H1 (cell line): ENCODE measurements around the gene PLA2G15. TPM values are rescaled to one million over a fixed set of nuclear protein-coding genes. Genes with fewer than 3 reads are reported as not detected.

Experiments
- CTCF ChIA-PET: fragments of 300-600 bp; sonication (Branson Sonifier 250); formaldehyde crosslinking; loops from one replicate; lab custom pipeline; 2021; ENCODE audit not compliant: partially characterized antibody; lab: Charles Lee
- POLR2A ChIA-PET: fragments of 300-600 bp; sonication (Branson Sonifier 250); formaldehyde crosslinking; loops from one replicate; lab custom pipeline; 2021; ENCODE audit warnings: inconsistent platforms; ENCODE audit not compliant: partially characterized antibody; lab: Charles Lee
- DNase-seq, 2 experiments: peaks; one replicate each; pipeline versions ENCODE4 v3.0.0 to v3.0.0-alpha.2; 2010 to 2022; ENCODE audit warnings: low spot score in 2 of 2, low read depth in 1 of 2, mixed read lengths in 1 of 2
- FAIRE-seq: peaks from 2 replicates; lab custom pipeline; 2011; peaks lifted over from hg19 to GRCh38; lab: Jason Lieb, UNC
- H2AFZ ChIP-seq: 2 replicates; pipeline ENCODE4 v1.8.1; 2012; ENCODE audit warnings: low read length, inconsistent platforms
- H2AK5ac ChIP-seq: 2 replicates; pipeline ENCODE4 v1.6.1; 2013; ENCODE audit warnings: low read depth, low read length
- H2BK120ac ChIP-seq: replicated peaks from 2 replicates; pipeline ENCODE3; 2013; ENCODE audit warnings: low read depth, low read length, inconsistent platforms
- H2BK12ac ChIP-seq: 2 replicates; pipeline ENCODE4 v1.6.1; 2013; ENCODE audit warnings: low read depth, low read length
- H2BK15ac ChIP-seq: 2 replicates; pipeline ENCODE4 v1.6.1; 2013; ENCODE audit warnings: low read length
- H2BK20ac ChIP-seq: 2 replicates; pipeline ENCODE4 v1.6.1; 2013; ENCODE audit warnings: low read length
- H2BK5ac ChIP-seq: 2 replicates; pipeline ENCODE4 v1.6.1; 2013; ENCODE audit warnings: low read depth, low read length
- H3K14ac ChIP-seq: 2 replicates; pipeline ENCODE4 v1.6.1; 2013; ENCODE audit warnings: inconsistent platforms; ENCODE audit not compliant: insufficient read length
- H3K18ac ChIP-seq: 2 replicates; pipeline ENCODE4 v1.6.1; 2013; ENCODE audit warnings: low read length; ENCODE audit errors: extremely low read depth
- H3K23ac ChIP-seq: 2 replicates; pipeline ENCODE4 v1.6.1; 2013; ENCODE audit warnings: inconsistent platforms; ENCODE audit not compliant: insufficient read length
- H3K23me2 ChIP-seq: 2 replicates; pipeline ENCODE4 v1.6.1; 2013; ENCODE audit warnings: low read depth, low read length
- H3K27ac ChIP-seq: 2 replicates; pipeline ENCODE4 v1.6.1; 2011; ENCODE audit warnings: low read depth, low read length, inconsistent platforms
- H3K27me3 ChIP-seq, 4 experiments: replicated peaks in 1 of 4; 1 replicate in 1 of 4; 2 replicates in 3 of 4; pipeline versions ENCODE4 v1.6.1 to v1.8.1; 2011 to 2013; ENCODE audit warnings: low read length in 3 of 4, mild to moderate bottlenecking in 3 of 4, inconsistent platforms in 2 of 4, mixed read lengths in 2 of 4, moderate library complexity in 1 of 4; ENCODE audit not compliant: control insufficient read depth in 3 of 4, insufficient read depth in 3 of 4; ENCODE audit errors: extremely low read depth in 1 of 4
- H3K36me3 ChIP-seq, 4 experiments: 2 replicates each; pipeline versions ENCODE4 v1.6.1 to v1.8.1; 2011 to 2013; ENCODE audit warnings: mild to moderate bottlenecking in 4 of 4, low read length in 3 of 4, moderate library complexity in 2 of 4, control low read depth in 1 of 4, inconsistent platforms in 1 of 4; ENCODE audit not compliant: insufficient read depth in 4 of 4, control insufficient read depth in 2 of 4
- H3K4ac ChIP-seq: replicated peaks from 2 replicates; pipeline ENCODE3; 2013; ENCODE audit warnings: low read length, low read depth, mixed read lengths, inconsistent platforms; ENCODE audit not compliant: insufficient read length
- H3K4me1 ChIP-seq, 4 experiments: replicated peaks in 1 of 4; 1 replicate in 1 of 4; 2 replicates in 3 of 4; pipeline versions ENCODE4 v1.6.1 to v1.8.1; 2011 to 2013; ENCODE audit warnings: low read length in 3 of 4, inconsistent platforms in 2 of 4, mixed read lengths in 1 of 4; ENCODE audit not compliant: insufficient read depth in 4 of 4, control insufficient read depth in 3 of 4
- H3K4me2 ChIP-seq, 2 experiments: 2 replicates each; pipeline versions ENCODE4 v1.6.1 to v1.8.1; 2011 to 2013; ENCODE audit warnings: low read depth in 2 of 2, low read length in 2 of 2, control low read depth in 1 of 2, inconsistent platforms in 1 of 2, mild to moderate bottlenecking in 1 of 2; ENCODE audit not compliant: insufficient read depth in 1 of 2
- H3K4me3 ChIP-seq, 4 experiments: fragments of 200-600, 300-600 bp in 1 of 4; sonication (generic), shearing (Covaris generic), sonication (Bioruptor Twin) in 1 of 4; 2 replicates each; pipeline versions ENCODE4 v1.5.1 to v1.8.1; 2011 to 2016; ENCODE audit warnings: low read length in 4 of 4, low read depth in 3 of 4, control low read depth in 2 of 4, inconsistent platforms in 2 of 4, mild to moderate bottlenecking in 2 of 4, mixed read lengths in 1 of 4, moderate library complexity in 1 of 4; ENCODE audit not compliant: insufficient read depth in 2 of 4; ENCODE audit errors: extremely low read depth in 1 of 4
- H3K56ac ChIP-seq: replicated peaks from 2 replicates; pipeline ENCODE3; 2013; ENCODE audit warnings: low read depth, mild to moderate bottlenecking, mixed read lengths, low read length, inconsistent platforms; ENCODE audit not compliant: insufficient read length
- H3K79me1 ChIP-seq: 2 replicates; pipeline ENCODE4 v1.6.1; 2013; ENCODE audit warnings: low read depth, low read length, control low read depth
- H3K79me2 ChIP-seq, 2 experiments: 2 replicates each; pipeline versions ENCODE4 v1.6.1 to v1.8.1; 2012 to 2013; ENCODE audit warnings: low read length in 2 of 2, mild to moderate bottlenecking in 2 of 2, inconsistent platforms in 1 of 2; ENCODE audit not compliant: insufficient read depth in 2 of 2, control insufficient read depth in 1 of 2
- H3K9ac ChIP-seq, 4 experiments: replicated peaks in 1 of 4; 1 replicate in 1 of 4; 2 replicates in 3 of 4; pipeline versions ENCODE4 v1.6.1 to v1.8.1; 2011 to 2013; ENCODE audit warnings: low read depth in 3 of 4, low read length in 3 of 4, control low read depth in 2 of 4, mild to moderate bottlenecking in 2 of 4, moderate library complexity in 2 of 4, inconsistent platforms in 1 of 4; ENCODE audit errors: extremely low read depth in 1 of 4
- H3K9me3 ChIP-seq, 2 experiments: 2 replicates each; pipeline versions ENCODE4 v1.6.1 to v1.8.1; 2012 to 2013; ENCODE audit warnings: mild to moderate bottlenecking in 2 of 2, moderate library complexity in 2 of 2, control low read depth in 1 of 2, inconsistent platforms in 1 of 2, low read depth in 1 of 2, low read length in 1 of 2, mixed read lengths in 1 of 2; ENCODE audit not compliant: insufficient read depth in 2 of 2
- H4K20me1 ChIP-seq, 2 experiments: replicated peaks in 1 of 2; 2 replicates each; pipeline versions ENCODE3 to v1.8.1; 2011 to 2013; ENCODE audit warnings: inconsistent platforms in 2 of 2, low read length in 2 of 2, mild to moderate bottlenecking in 1 of 2; ENCODE audit not compliant: insufficient read depth in 2 of 2, control insufficient read depth in 1 of 2
- H4K5ac ChIP-seq: 2 replicates; pipeline ENCODE4 v1.6.1; 2013; ENCODE audit warnings: low read length, low read depth, mixed read lengths, inconsistent platforms; ENCODE audit not compliant: insufficient read length
- H4K8ac ChIP-seq: 2 replicates; pipeline ENCODE4 v1.8.0; 2013; ENCODE audit warnings: mild to moderate bottlenecking, moderate library complexity, low read length, inconsistent platforms; ENCODE audit not compliant: insufficient read depth; ENCODE audit errors: extremely low read depth
- H4K91ac ChIP-seq: replicated peaks from 2 replicates; pipeline ENCODE3; 2013; ENCODE audit warnings: low read length, mixed read lengths, inconsistent platforms; ENCODE audit not compliant: insufficient read length
- CBX5 ChIP-seq: fragments of 300-800, 300-1000 bp; sonication (generic); IDR thresholded peaks from 2 replicates; pipeline ENCODE4 v1.7.1; 2016; ENCODE audit warnings: antibody characterized with exemption, low read length, low read depth
- EZH2 ChIP-seq: fragments of 200-600 bp; sonication (generic); IDR thresholded peaks from 2 replicates; pipeline ENCODE4 v1.7.1; 2012; ENCODE audit warnings: low read depth, mild to moderate bottlenecking, moderate library complexity, low read length, inconsistent platforms; ENCODE audit not compliant: severe bottlenecking
- GABPA ChIP-seq: IDR thresholded peaks from 2 replicates; pipeline ENCODE4 v1.6.1; 2011; ENCODE audit warnings: mild to moderate bottlenecking, low read length, moderate library complexity, borderline replicate concordance; ENCODE audit not compliant: insufficient read depth
- GTF2F1 ChIP-seq: IDR thresholded peaks from 2 replicates; pipeline ENCODE4 v1.6.1; 2012; ENCODE audit warnings: low read depth, low read length, improper control_type of control experiment, borderline replicate concordance
- JUND ChIP-seq: IDR thresholded peaks from 2 replicates; pipeline ENCODE4 v1.6.1; 2011; ENCODE audit warnings: mild to moderate bottlenecking, improper control_type of control experiment, low read length
- RNF2 ChIP-seq: fragments of 200-900, 300-1000 bp; sonication (generic); IDR thresholded peaks from 2 replicates; pipeline ENCODE4 v1.7.1; 2016; ENCODE audit warnings: borderline replicate concordance, low read depth, mild to moderate bottlenecking, antibody characterized with exemption, low read length; ENCODE audit not compliant: poor library complexity, severe bottlenecking; ENCODE audit errors: missing control alignments
- RXRA ChIP-seq: IDR thresholded peaks from 2 replicates; pipeline ENCODE4 v1.6.1; 2011; ENCODE audit warnings: low read depth, mild to moderate bottlenecking, low read length, moderate library complexity; ENCODE audit not compliant: insufficient read depth
- WGBS, 2 experiments: shearing (Covaris generic) in 1 of 2; methylation state at CpG; one replicate each; pipeline versions ENCODE4 v1.1.6 to v1.1.7; 2013 to 2015; ENCODE audit warnings: low lambda C conversion rate in 2 of 2, mixed read lengths in 2 of 2, inconsistent platforms in 1 of 2, low coverage in 1 of 2, missing lambda C conversion rate in 1 of 2; ENCODE audit not compliant: insufficient replicate concordance in 2 of 2, insufficient coverage in 1 of 2, insufficient read length in 1 of 2; ENCODE audit errors: extremely low coverage in 1 of 2, missing lambda C conversion rate in 1 of 2; 5-methylcytosine and 5-hydroxymethylcytosine counted together
- polyA plus RNA-seq, 7 experiments: library from polyadenylated mRNA; depleted of rRNA in 3 of 7; stranded (reverse) in 5 of 7; unstranded in 2 of 7; fragments of >200 nt in 5 of 7; fragments of 200-250 nt in 2 of 7; gene quantifications; 1 replicate in 5 of 7; 2 replicates in 1 of 7; 4 replicates in 1 of 7; pipeline versions ENCODE4 v1.2.1 to v1.2.3, GENCODE V29; 2011 to 2013; ENCODE audit warnings: missing spikeins in 2 of 7, mixed read lengths in 2 of 7
- total RNA-seq: library from RNA; stranded (reverse); fragmentation: NEBNext Ultra II Directional; extraction: Animal tissue kit (Norgen Biotek cat#: 25700); gene quantifications from 2 replicates; pipeline ENCODE4 v1.2.1, GENCODE V29; 2021
- TF ChIP-seq, protein P1 (sequence below), 3 experiments: IDR thresholded peaks; 1 replicate in 2 of 3; 2 replicates in 1 of 3; pipeline versions ENCODE4 v1.5.1 to v1.6.1; 2011; ENCODE audit warnings: low read length in 3 of 3, mild to moderate bottlenecking in 3 of 3, inconsistent platforms in 2 of 3, low read depth in 1 of 3, moderate library complexity in 1 of 3; ENCODE audit not compliant: insufficient read depth in 1 of 3; ENCODE audit errors: control extremely low read depth in 1 of 3

PLA2G15 gene
- total and polyA plus RNA-seq, 2 of the 8 experiments (the other 6 are each of a cell fraction or from before 2014, with no cell fraction given), result 11.2 to 12.0 TPM

- Histone ChIP-seq H2AK5ac (no peak overlapping the region), H3K4me2 (no peak overlapping the region), H4K5ac (no peak overlapping the region), H3K56ac (no peak overlapping the region), H4K8ac (no peak overlapping the region), H3K23ac (no peak overlapping the region), H3K4ac (no peak overlapping the region), H3K79me2 (no peaks in the 10 kb centered on the region), H2BK120ac (no peak overlapping the region), H2BK12ac (no peak overlapping the region), H3K36me3 (peaks cover 0 to 3% (median 0%) of the 10 kb centered on the region in 4 experiments; a peak in 2 of 8 replicates), H3K9me3 (no peaks in the 10 kb centered on the region), H3K4me1 (no peaks in the 10 kb centered on the region), H3K9ac (no peak overlapping the region), H3K27ac (no peak overlapping the region), H3K18ac (no peak overlapping the region), H4K91ac (no peak overlapping the region), H2BK20ac (no peak overlapping the region), H3K79me1 (0 out of 2 replicates have a peak, but pooled peaks cover 3% of the 10 kb centered on the region), H4K20me1 (peaks cover 2 to 15% of the 10 kb centered on the region in 2 experiments), H3K23me2 (no peaks in the 10 kb centered on the region; the same call in 1 of the 2 replicates), H3K14ac (no peak overlapping the region), H3K4me3 (no peak overlapping the region), H3K27me3 (no peaks in the 10 kb centered on the region), H2BK15ac (no peak overlapping the region), H2BK5ac (no peak overlapping the region), H2AFZ (no peak overlapping the region)
- FAIRE-seq (no peak), DNase-seq (no peak)
- ChIA-PET POLR2A (interaction anchor here (2.4 to 4.9 kb wide), 3 partner anchors 14 to 26 kb away, joined by 9 to 19 read pairs (median 11); partner anchors contain the start of genes PRMT7, SLC7A6 and SLC7A6OS), CTCF (interaction anchor here (0.7 to 20.4 kb wide), 8 partner anchors 9 to 344 kb away, joined by 3 to 233 read pairs (median 6); partner anchors contain the start of gene SLC7A6)
- 75% methylated on average over 2 of the region's 3 CpGs; no CpG with 5 or more reads in 1 of the 2 experiments for WGBS, 2 experiments
- TF ChIP-seq, protein P1, sequence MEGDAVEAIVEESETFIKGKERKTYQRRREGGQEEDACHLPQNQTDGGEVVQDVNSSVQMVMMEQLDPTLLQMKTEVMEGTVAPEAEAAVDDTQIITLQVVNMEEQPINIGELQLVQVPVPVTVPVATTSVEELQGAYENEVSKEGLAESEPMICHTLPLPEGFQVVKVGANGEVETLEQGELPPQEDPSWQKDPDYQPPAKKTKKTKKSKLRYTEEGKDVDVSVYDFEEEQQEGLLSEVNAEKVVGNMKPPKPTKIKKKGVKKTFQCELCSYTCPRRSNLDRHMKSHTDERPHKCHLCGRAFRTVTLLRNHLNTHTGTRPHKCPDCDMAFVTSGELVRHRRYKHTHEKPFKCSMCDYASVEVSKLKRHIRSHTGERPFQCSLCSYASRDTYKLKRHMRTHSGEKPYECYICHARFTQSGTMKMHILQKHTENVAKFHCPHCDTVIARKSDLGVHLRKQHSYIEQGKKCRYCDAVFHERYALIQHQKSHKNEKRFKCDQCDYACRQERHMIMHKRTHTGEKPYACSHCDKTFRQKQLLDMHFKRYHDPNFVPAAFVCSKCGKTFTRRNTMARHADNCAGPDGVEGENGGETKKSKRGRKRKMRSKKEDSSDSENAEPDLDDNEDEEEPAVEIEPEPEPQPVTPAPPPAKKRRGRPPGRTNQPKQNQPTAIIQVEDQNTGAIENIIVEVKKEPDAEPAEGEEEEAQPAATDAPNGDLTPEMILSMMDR (IDR thresholded peaks at IDR 0.05; ENCODE audit: control extremely low read depth in 1 of 3, insufficient read depth in 1 of 3, low read depth in 1 of 3, low read length in 3 of 3), result no peak
- TF ChIP-seq GTF2F1 (no peak), JUND (no peak), EZH2 (no peak), RXRA (no peak), RNF2 (no peak), GABPA (no peak), CBX5 (no peak)
These were observed 40.5 kb downstream of the PLA2G15 start for GRCh38 chr16:68285683-68286082.
